HG03457 (cell line): ENCODE measurements around the gene FNDC7.
"Not testable (repeated sequence)": the region's sequence is repeated elsewhere in the genome, so short reads cannot be mapped to it uniquely, and the experiment has no call there.

ENCODE experiments used
- ATAC-seq: cut with Tn5 transposase; IDR thresholded peaks from one replicate; pipeline ENCODE4 v1.9.1; 2021; ENCODE audit warnings: moderate number of reproducible peaks; ENCODE audit not compliant: unreplicated experiment

The FNDC7 gene

GRCh38 chr1:108712606-108713150 lies at the start of gene FNDC7:
TSS of gene FNDC7 (plus strand) at chr1:108712908. CDS start at chr1:108712934, 26 bp downstream.
- no peak for ATAC-seq

GRCh38 chr1:108663074-108663473 lies 49.6 kb upstream of the FNDC7 start:
- ATAC-seq = no peak

- no peak for ATAC-seq
Measured at GRCh38 chr1:108664481-108664880, 48.2 kb upstream of the FNDC7 start.

GRCh38 chr1:108665067-108665466 lies 47.6 kb upstream of the FNDC7 start:
- no peak for ATAC-seq

GRCh38 chr1:108665771-108666170 lies 46.9 kb upstream of the FNDC7 start:
- no peak for ATAC-seq

- ATAC-seq = not testable (repeated sequence)
Measured at GRCh38 chr1:108667422-108667821, 45.3 kb upstream of the FNDC7 start.

GRCh38 chr1:108668777-108669176 lies 43.9 kb upstream of the FNDC7 start:
- ATAC-seq = no peak

- no peak for ATAC-seq
Measured at GRCh38 chr1:108669679-108670078, 43.0 kb upstream of the FNDC7 start.

- ATAC-seq = no peak
Measured at GRCh38 chr1:108670131-108670773, 42.5 kb upstream of the FNDC7 start.

- no peak for ATAC-seq
Measured at GRCh38 chr1:108671143-108671542, 41.6 kb upstream of the FNDC7 start.

GRCh38 chr1:108678706-108679105 lies 34.0 kb upstream of the FNDC7 start:
- no peak for ATAC-seq

- no peak for ATAC-seq
Measured at GRCh38 chr1:108679586-108680213, 33.0 kb upstream of the FNDC7 start.

- not testable (repeated sequence) for ATAC-seq
Measured at GRCh38 chr1:108681701-108682100, 31.0 kb upstream of the FNDC7 start.

GRCh38 chr1:108685529-108685928 lies 27.2 kb upstream of the FNDC7 start:
- ATAC-seq = no peak

- ATAC-seq = no peak
Measured at GRCh38 chr1:108686614-108687313, 25.9 kb upstream of the FNDC7 start.

GRCh38 chr1:108691128-108691941 lies 21.4 kb upstream of the FNDC7 start:
- no peak for ATAC-seq

- peak; percentile 90 for ATAC-seq
Measured at GRCh38 chr1:108691942-108692723, 20.6 kb upstream of the FNDC7 start, which contains the start of gene PRPF38B. TSS of gene PRPF38B (plus strand) at chr1:108692310. CDS start at chr1:108692592, 282 bp downstream.

GRCh38 chr1:108692724-108693655 lies 19.7 kb upstream of the FNDC7 start:
- ATAC-seq = peak; percentile 40

GRCh38 chr1:108695535-108695934 lies 17.2 kb upstream of the FNDC7 start:
- no peak for ATAC-seq
